Natural killer cell treated with Interleukin-12 subunit alpha and Interleukin-12 subunit beta and Interleukin-15 and Interleukin-18, amount 100 ng/mL, for 72 hours (primary cell): ENCODE data around the gene SPOCK1. TPM values are rescaled to one million over a fixed set of nuclear protein-coding genes. Genes with fewer than 3 reads are reported as not detected.
"Not testable (repeated sequence)": the region's sequence is repeated elsewhere in the genome, so short reads cannot be mapped to it uniquely, and the experiment has no call there.

Experiments
- ATAC-seq, 2 donors: fragments of 150-1000 bp; cut with Tn5 transposase in 1 of 2; sonication (Bioruptor Pico), chemical (Tn5 transposase) in 1 of 2; 2 replicates each; pipeline ENCODE4 v1.10.0; 2021
- DNase-seq: peaks from one replicate; pipeline ENCODE4 v3.0.0; 2022; ENCODE audit warnings: low spot score
- H3K27ac Mint-ChIP-seq, 2 donors: 1 replicate in 1 of 2; 2 replicates in 1 of 2; pipeline ENCODE4 v1.8.0; 2022; ENCODE audit warnings: mixed read lengths in 2 of 2, mild to moderate bottlenecking in 1 of 2, moderate library complexity in 1 of 2
- H3K27me3 Mint-ChIP-seq, 2 donors: 1 replicate in 1 of 2; 2 replicates in 1 of 2; pipeline ENCODE4 v1.8.0; 2022; ENCODE audit warnings: mixed read lengths in 2 of 2
- H3K36me3 Mint-ChIP-seq: one replicate; pipeline ENCODE4 v1.8.0; 2022; ENCODE audit warnings: mixed read lengths
- H3K4me1 Mint-ChIP-seq, 2 donors: 1 replicate in 1 of 2; 2 replicates in 1 of 2; pipeline ENCODE4 v1.8.0; 2022; ENCODE audit warnings: low read depth in 2 of 2, mixed read lengths in 2 of 2, mild to moderate bottlenecking in 1 of 2
- H3K4me3 Mint-ChIP-seq: one replicate; pipeline ENCODE4 v1.8.0; 2022; ENCODE audit warnings: mixed read lengths
- H3K9me3 Mint-ChIP-seq: 2 replicates; pipeline ENCODE4 v1.8.0; 2022; ENCODE audit warnings: mixed read lengths
- total RNA-seq, 2 donors: library from RNA; stranded (reverse); gene quantifications; one replicate each; pipeline ENCODE4 v1.2.3, GENCODE V29; 2022

Gene SPOCK1
- total RNA-seq, 2 donors from 2014 or later = not detected

- DNase-seq (no peak), ATAC-seq (no peak)
- no peaks in the 10 kb centered on the region for H3K36me3 Mint-ChIP-seq
- no peaks in the 10 kb centered on the region for H3K27me3 Mint-ChIP-seq
- no peak overlapping the region for H3K27ac Mint-ChIP-seq
- peaks cover 9% of the 10 kb centered on the region for H3K9me3 Mint-ChIP-seq
- H3K4me1 Mint-ChIP-seq = no peaks in the 10 kb centered on the region
- no peak overlapping the region for H3K4me3 Mint-ChIP-seq
These were observed 520.0 kb downstream of the SPOCK1 start for GRCh38 chr5:136979131-136979530.

DNA sequence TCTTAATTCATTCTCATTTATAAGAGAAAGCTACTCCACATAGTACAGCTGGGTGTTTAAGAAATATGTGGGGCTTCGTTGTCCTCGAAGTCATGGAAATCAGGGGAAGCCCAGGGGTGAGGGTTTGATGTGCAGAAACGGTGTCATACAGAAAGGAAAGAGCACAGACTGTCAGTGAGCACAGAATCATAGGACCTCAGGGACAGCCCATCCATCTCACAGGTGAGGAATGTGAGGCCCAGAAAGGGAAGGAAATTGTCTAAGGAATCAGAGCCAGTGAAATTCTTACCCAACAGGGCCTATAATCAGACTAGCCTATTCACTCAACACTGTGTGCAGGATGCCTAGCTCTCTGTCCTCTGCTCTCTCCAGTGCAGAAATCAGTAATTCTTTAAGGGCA is 535.6 kb downstream of the SPOCK1 start:
- peaks cover 9% of the 10 kb centered on the region for H3K9me3 Mint-ChIP-seq
- H3K4me3 Mint-ChIP-seq = no peak overlapping the region
- DNase-seq = no peak
- H3K27me3 Mint-ChIP-seq = no peaks in the 10 kb centered on the region
- no peaks in the 10 kb centered on the region for H3K4me1 Mint-ChIP-seq
- no peak for ATAC-seq
- no peak overlapping the region for H3K27ac Mint-ChIP-seq
- no peaks in the 10 kb centered on the region for H3K36me3 Mint-ChIP-seq

DNA sequence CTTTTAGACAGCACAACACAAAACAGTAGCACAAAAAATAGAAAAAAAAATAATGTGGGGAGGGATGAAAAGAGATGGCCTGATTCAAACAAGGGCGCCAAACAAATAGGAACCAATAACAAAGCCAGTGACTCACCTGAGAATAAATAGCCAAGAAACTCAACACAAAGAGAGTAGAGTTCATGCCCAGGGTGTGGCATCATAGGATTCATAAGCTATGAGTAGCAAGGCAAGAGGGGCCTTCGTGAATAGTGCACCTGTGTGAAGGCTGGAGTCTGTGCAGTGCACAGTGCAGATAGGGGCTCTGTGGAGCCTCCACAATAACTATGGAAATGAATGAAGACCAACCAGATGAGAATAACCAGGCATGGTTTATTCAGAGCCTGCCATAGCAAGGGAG is 541.7 kb downstream of the SPOCK1 start:
- H3K9me3 Mint-ChIP-seq = peaks cover 26% of the 10 kb centered on the region
- H3K36me3 Mint-ChIP-seq = no peaks in the 10 kb centered on the region
- no peaks in the 10 kb centered on the region for H3K4me1 Mint-ChIP-seq
- ATAC-seq = no peak
- no peaks in the 10 kb centered on the region for H3K27me3 Mint-ChIP-seq
- H3K27ac Mint-ChIP-seq = no peak overlapping the region
- DNase-seq = no peak
- no peak overlapping the region for H3K4me3 Mint-ChIP-seq

- DNase-seq, ATAC-seq, H3K4me3 Mint-ChIP-seq, H3K27ac Mint-ChIP-seq, H3K36me3 Mint-ChIP-seq, H3K4me1 Mint-ChIP-seq, H3K27me3 Mint-ChIP-seq: not testable (repeated sequence)
- H3K9me3 Mint-ChIP-seq = peaks cover 43% of the 10 kb centered on the region
These were observed 545.0 kb downstream of the SPOCK1 start for GRCh38 chr5:136954142-136954541.

GRCh38 chr5:136953346-136954069 is 545.6 kb downstream of the SPOCK1 start:
- not testable (repeated sequence) for H3K36me3 Mint-ChIP-seq, H3K4me1 Mint-ChIP-seq

GRCh38 chr5:136927571-136927970 is 571.6 kb downstream of the SPOCK1 start:
- DNase-seq (no peak), ATAC-seq (no peak)
- Mint-ChIP-seq H3K9me3 (peaks cover 24% of the 10 kb centered on the region), H3K4me1 (no peaks in the 10 kb centered on the region), H3K36me3 (peaks cover 9% of the 10 kb centered on the region), H3K4me3 (no peak overlapping the region), H3K27ac (no peak overlapping the region), H3K27me3 (no peaks in the 10 kb centered on the region)

More at GRCh38 chr5:136953346-136954069, 545.6 kb downstream of the SPOCK1 start:
- DNase-seq, H3K27ac Mint-ChIP-seq, H3K27me3 Mint-ChIP-seq, H3K4me3 Mint-ChIP-seq, ATAC-seq: not testable (repeated sequence)
- H3K9me3 Mint-ChIP-seq = peaks cover 45% of the 10 kb centered on the region

- Mint-ChIP-seq H3K4me3 (no peak overlapping the region), H3K36me3 (peaks cover 4% of the 10 kb centered on the region), H3K9me3 (peaks cover 19% of the 10 kb centered on the region), H3K4me1 (no peaks in the 10 kb centered on the region), H3K27ac (no peak overlapping the region), H3K27me3 (no peaks in the 10 kb centered on the region)
- no peak for DNase-seq
- no peak for ATAC-seq
These were observed 573.1 kb downstream of the SPOCK1 start for GRCh38 chr5:136926073-136926472.

Other genes with a start within 250 kb of the SPOCK1 start
- gene KLHL3, start 236.8 kb upstream of the SPOCK1 start, total RNA-seq = 1 to 10 TPM; 1.4 to 3.0 TPM